T-helper 2 cell (primary cell): ENCODE results near the gene CCL13.

Source experiments
- DNase-seq, 5 experiments: peaks; one replicate each; pipeline versions ENCODE4 v3.0.0 to v3.0.0-alpha.2; 2012 to 2022

CCL13 gene

DNA sequence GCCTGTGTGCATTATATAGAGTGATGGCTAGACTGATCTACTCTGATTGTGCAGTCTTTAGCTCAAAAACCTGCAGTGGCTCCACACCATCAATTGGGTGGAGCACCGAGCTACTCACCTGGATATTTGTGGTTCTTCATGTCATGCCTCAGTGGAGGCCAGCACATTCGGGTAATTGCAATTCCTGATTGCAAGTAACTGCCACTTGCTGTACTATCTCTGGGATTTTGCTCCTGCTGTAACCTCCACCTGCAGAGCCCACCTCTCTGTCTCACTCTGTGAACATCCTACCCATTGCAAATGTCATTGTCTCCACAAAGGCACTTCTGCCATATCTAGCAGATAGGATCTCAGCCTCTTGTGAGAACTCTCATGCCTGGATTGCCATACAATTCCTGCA is 8.5 kb downstream of the CCL13 start:
- no peak for DNase-seq

- DNase-seq, result peak in 1 of 5 experiments; percentile 79
These were observed 9.1 kb downstream of the CCL13 start for GRCh38 chr17:34365340-34365739.

- no peak for DNase-seq
These were observed 9.7 kb downstream of the CCL13 start for GRCh38 chr17:34366010-34366409.

- DNase-seq, result no peak
These were observed 10.3 kb downstream of the CCL13 start for GRCh38 chr17:34366529-34367107.

DNA sequence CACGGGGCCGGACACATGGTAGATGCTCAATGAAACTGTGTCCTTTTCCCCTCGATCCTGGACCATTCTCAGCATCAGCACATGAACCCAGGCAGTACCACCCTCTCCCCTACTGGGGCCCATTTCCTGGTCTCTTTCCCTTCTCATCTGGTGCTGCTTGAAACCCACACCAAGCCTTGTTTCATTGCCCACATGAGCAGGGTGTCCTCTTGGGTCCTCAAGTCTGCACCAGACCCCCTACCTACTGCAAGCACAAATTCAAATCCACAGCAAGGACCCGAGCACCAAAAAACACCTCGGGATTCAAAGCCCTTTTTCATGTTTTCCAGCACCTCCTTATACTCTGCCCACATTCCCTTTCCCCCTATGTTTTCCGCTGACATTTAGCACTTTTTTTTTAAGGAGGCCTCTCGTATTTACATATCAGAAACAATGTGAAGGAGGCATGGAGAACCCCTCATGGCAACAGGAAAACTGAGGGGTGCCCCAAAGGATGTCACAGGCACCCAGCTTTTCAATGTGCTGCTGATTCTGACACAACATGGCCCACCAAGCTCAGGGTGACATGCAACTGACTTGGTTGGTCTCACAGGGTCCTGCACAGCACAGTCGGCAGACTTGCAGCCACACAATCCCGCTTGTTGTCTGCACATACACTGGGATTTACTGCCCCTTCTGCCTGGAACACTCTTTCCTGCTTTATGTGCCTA is 11.4 kb downstream of the CCL13 start:
- DNase-seq, result no peak

DNA sequence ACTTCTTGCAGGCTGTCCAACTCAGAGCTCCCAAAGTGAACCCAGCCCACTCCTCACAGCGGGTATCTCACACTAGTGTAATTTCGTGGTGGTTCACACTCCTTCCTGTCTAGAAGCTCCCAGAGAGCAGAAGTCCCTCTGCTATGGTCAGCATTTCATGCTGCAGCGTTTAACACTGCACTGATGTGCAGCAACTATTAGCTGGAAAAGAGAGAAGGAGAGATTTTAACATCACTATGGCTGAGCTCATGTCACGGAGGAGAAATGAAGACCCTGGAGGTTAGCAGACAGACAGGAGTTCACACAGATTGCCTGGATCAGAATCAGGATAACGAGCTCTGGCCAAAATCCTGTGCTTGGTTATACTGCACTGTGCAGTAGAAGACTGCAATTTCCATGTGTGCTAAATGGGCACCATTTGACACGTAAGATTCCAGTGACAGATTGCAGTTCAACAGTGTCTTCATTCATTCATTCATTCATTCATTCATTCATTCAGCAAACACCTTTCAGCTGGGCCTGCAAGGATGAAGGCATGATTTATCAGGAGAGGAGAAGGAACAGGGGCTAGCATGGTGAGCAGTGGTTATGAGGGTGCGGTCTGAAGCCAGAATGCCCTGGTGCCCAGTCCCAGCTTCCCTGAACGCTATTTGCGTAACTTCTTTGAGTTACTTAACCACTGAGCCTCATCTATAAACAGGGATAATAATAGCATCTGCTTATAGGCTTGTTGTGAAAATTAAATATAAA is 12.1 kb downstream of the CCL13 start:
- no peak for DNase-seq

DNA sequence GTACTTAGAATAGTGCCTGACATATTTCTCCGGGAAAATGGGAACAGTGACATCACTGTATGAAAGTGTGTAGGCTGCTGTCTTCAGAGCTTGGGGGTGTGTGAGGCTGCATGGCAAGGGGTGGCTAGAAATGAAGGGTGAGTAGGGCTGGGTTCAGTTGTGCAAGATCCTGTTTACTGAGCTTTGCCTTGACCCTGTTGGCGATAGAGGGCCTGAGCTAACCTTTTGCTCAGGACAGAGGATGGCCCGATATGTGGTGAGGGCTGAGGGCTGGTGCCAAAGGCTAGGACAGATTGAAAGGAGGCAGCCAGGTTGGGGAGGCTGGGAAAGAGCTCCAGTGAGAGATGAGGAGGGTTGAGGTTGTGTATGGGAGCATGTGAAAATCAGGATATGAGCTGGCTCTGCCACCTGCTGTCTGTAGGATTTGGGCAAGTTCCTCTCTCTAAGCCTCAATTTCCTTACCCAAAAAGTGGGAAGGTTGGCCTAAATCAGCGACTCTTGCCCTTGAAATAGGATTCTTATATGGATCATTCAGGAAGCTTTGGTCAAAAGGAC is 12.7 kb downstream of the CCL13 start:
- DNase-seq, result no peak

DNA sequence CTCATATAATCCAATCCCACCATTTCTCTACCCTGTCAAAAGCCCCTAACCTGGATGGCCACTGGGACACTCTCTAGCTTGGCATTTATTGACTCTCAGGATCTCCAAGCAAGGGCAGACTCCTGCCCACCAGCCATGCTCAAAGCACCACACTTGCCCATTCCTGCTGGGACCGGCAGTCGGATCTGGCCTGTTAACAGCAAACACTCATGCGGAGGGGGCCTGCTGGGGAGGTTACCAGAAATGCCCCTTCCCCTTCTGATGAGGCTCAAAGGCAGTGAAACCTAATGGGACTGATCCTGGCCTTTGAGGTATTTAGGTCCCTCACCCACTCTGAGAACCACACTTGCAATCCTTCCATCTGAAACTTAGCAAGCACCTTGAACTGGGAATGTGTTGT is 13.3 kb downstream of the CCL13 start:
- DNase-seq, result no peak

- DNase-seq, result peak in 1 of 5 experiments; percentile 68
These were observed 14.2 kb downstream of the CCL13 start for GRCh38 chr17:34370376-34370996.

- peak in 1 of 5 experiments; percentile 57 for DNase-seq
These were observed 14.7 kb downstream of the CCL13 start for GRCh38 chr17:34370997-34371395.

DNA sequence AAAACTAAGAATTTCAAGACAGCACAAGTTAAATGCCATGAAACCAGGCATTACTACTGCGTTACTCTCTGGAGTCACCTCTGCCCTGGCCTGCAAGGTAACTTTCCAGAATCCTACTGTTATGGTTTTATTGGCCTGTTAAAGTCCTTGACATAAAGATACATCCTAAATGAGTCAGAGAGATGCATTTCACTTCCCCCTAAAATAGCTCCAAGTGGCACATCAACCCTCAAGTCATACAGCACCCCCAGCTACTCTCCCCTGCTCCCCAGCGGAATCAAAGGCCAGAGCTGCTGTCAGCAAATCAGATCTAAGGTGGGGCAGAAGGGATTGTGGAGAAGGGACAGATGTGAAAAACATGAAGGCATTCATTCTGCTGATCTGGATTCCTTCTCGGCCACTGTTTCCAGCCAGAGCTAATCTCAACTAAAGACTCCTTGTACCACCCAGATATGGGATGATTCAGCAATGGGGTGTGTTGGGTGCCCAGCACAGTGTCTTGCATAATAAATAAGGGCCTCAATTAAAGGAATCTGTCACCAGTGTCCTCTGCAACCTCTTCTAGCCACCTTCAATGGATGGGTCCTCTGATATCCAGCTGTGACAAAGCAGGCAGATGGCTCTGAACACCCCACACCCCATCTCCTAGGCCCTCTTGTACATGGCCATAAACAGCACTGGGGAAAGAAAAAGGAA is 15.3 kb downstream of the CCL13 start:
- DNase-seq, result no peak

- DNase-seq, result no peak
These were observed 18.2 kb downstream of the CCL13 start for GRCh38 chr17:34374457-34374856.

- no peak for DNase-seq
These were observed 19.2 kb downstream of the CCL13 start for GRCh38 chr17:34375426-34375997.

DNA sequence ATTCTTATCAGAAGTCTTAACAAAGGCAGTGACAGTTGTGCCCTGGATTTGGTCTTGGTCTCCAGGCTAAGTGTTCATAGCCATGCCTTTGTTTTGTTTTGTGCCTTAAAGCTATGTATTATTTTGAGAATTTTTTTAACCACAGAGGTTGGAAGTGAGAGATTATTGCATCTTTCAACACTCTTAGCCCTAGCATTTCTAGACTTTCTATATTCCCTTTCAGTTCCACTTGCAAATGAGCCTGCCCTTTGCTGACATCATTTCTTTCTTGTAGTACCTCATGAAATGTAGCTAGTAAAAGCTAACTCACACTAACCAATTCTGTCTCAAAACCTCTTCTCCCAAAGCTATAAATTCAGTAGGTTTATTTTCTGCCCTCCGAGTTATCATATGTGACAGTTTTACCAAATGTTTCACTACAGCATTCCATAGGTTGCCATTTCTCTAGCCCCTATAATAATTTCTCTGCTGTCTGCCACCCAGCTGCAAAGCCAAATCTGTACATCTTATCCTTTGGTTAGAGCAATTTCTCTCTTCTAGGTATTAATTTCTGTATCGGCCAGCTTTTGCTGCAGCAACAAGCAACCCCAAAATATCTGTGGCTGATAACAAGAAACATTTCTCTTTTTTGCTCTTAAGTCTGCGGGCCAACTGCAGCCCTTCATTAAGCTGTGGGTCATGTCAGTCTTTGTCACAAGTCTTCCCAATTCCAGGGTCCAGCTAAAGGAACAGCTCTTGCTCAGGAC is 21.0 kb downstream of the CCL13 start:
- peak in 1 of 5 experiments; percentile 61 for DNase-seq

GRCh38 chr17:34378664-34379101 is 22.4 kb downstream of the CCL13 start:
- peak in 1 of 5 experiments; percentile 88 for DNase-seq

GRCh38 chr17:34379868-34380267 is 23.6 kb downstream of the CCL13 start:
- DNase-seq, result peak in 1 of 5 experiments; percentile 88

DNA sequence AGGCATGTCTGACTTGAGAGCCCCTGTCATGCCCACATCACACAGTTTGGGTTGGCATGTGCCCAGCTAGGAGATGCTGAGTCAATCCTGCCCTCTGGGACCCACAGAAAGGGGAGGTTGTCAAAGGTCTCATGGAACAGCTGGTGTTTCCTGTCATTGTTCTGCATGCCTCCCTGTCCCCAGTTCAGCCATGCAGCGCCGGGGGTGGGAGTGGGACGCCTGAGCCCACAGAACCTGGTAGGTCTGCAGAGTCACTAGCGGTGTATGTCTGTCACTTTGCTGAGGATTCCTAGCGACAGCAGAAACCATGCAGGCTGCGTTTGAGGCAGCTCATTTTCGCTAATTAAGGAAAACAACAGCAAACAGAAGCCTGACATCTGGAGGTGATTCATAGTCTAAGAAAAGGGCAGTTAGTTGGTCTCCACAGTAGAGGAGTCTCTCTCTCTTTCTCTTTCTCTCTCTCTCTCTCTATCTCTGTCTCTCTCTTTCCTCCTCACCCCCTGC is 26.4 kb downstream of the CCL13 start:
- DNase-seq, result peak in 2 of 5 experiments; percentile 5 to 94

DNA sequence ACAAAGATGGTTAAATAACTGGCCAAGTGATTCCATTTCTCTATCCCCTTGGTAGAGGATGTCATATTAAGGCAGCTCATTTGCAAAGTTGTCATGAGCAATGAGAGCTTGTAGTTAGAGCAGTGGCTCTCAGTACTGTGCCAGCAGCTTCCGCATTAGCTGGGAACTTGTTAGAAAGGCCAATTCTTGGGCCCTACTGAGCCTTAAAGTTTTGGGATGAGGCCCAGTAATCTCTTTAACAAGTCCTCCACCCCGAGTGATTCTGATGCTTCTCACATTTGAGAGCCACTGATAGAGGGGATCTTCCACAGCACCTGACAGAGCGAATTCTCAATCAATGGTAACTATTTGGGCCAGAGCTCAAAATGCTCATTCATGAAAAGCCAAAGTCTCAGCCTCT is 26.9 kb downstream of the CCL13 start:
- no peak for DNase-seq

DNA sequence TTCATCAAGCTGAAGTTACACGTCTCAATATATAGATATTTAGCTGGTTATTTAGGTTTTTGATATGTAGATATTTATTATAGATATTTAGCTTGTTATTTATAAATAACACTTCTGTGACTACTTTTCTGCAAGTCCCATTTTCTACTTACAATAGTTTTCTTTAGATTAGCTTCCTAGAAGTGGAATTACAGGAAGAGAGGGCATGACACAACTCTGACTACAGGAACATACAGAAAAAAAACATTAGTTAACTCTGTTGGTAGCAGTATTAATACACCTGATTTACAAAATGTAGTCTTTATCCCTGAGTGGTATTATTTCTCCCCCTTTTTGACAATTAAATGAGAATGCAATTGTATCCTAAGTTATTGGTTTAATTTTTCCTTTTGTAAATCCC is 28.0 kb downstream of the CCL13 start:
- no peak for DNase-seq

- peak in 1 of 5 experiments; percentile 79 for DNase-seq
These were observed 28.7 kb downstream of the CCL13 start for GRCh38 chr17:34384822-34385605.
